ENCODE data around the gene AGGF1. TPM values are rescaled to one million over a fixed set of nuclear protein-coding genes. Genes with fewer than 3 reads are reported as not detected.
"Not testable (repeated sequence)": the region's sequence is repeated elsewhere in the genome, so short reads cannot be mapped to it uniquely, and the experiment has no call there.

AGGF1 gene
- total RNA-seq, 1 donor from 2014 or later, result 15.7 TPM

DNA sequence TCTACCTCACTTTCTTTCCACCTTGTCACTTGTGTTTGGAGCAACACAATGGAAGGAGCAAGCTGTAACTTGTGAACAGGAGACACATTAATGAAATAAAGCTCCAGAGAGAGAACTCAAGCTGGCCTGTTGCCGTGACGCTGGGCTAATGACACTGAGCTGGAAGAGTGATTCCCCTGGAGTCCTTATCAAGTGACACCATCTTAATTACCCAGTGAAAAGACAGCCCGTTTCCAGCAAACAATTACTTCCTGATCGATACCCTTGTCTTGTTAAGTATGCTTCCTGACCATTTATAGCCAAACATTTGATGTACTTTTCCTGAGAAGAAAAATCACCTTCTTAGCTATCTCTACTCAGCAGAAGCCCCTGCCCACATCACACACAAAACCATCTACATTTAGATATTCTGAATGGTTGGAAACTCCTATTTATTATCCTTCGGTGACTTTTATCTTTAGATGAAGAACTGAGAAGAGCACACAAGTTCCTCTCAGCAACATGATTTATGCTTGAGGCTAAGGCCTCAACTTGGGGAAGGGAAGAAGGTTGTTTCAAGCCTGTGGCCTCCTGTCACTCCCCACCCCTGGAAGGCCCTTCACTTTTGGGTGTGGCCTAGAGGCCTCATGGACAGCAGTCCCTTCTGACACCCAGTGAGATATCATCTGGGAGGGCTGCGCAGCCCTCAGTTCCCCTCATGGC lies 43.2 kb upstream of the AGGF1 start:
- Mint-ChIP-seq H3K36me3 (ENCODE audit: unreplicated experiment) (no peaks in the 10 kb centered on the region), H3K4me1 (ENCODE audit: low read depth, unreplicated experiment) (peaks cover 9% of the 10 kb centered on the region), H3K4me3 (ENCODE audit: unreplicated experiment) (no peak overlapping the region), H3K27ac (ENCODE audit: unreplicated experiment) (peak overlapping the region; percentile 37), H3K9me3 (ENCODE audit: unreplicated experiment) (peaks cover 9% of the 10 kb centered on the region), H3K27me3 (ENCODE audit: unreplicated experiment) (no peaks in the 10 kb centered on the region)
- DNase-seq, result peak; percentile 35
- TF ChIP-seq, protein P1, sequence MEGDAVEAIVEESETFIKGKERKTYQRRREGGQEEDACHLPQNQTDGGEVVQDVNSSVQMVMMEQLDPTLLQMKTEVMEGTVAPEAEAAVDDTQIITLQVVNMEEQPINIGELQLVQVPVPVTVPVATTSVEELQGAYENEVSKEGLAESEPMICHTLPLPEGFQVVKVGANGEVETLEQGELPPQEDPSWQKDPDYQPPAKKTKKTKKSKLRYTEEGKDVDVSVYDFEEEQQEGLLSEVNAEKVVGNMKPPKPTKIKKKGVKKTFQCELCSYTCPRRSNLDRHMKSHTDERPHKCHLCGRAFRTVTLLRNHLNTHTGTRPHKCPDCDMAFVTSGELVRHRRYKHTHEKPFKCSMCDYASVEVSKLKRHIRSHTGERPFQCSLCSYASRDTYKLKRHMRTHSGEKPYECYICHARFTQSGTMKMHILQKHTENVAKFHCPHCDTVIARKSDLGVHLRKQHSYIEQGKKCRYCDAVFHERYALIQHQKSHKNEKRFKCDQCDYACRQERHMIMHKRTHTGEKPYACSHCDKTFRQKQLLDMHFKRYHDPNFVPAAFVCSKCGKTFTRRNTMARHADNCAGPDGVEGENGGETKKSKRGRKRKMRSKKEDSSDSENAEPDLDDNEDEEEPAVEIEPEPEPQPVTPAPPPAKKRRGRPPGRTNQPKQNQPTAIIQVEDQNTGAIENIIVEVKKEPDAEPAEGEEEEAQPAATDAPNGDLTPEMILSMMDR (IDR thresholded peaks at IDR 0.05; ENCODE audit: partially characterized antibody, unreplicated experiment), result no peak

DNA sequence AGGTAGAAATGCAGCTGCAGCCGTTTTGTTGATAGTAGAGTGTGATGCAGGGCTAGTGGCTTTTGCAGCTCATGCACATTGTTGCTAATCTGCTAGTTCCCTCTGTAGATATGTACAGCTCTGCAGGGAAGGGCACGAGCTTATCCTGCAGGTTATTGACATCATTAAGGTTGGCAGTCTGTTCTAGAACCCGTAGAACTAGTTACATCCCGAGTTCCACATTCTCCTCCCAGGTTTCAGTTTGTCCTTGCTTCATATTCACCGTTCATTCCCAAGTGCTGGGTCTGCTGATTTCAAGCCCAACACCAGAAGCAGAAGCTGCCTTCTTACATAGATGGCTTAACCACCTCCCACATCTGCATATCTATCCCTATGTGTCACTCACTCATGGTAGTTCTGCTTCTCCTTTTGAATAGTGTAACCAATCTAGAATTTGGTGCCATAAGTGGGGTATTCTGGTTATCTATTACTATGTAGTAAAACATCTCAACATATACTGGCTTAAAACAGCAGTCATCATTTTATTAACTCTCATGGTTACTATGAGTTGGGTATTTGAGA lies 39.2 kb upstream of the AGGF1 start:
- Mint-ChIP-seq H3K9me3 (ENCODE audit: unreplicated experiment) (peaks cover 6% of the 10 kb centered on the region), H3K27ac (ENCODE audit: unreplicated experiment) (no peak overlapping the region), H3K4me1 (ENCODE audit: low read depth, unreplicated experiment) (peaks cover 9% of the 10 kb centered on the region), H3K36me3 (ENCODE audit: unreplicated experiment) (no peaks in the 10 kb centered on the region), H3K4me3 (ENCODE audit: unreplicated experiment) (no peak overlapping the region), H3K27me3 (ENCODE audit: unreplicated experiment) (no peaks in the 10 kb centered on the region)
- no peak for DNase-seq
- TF ChIP-seq, protein P1 (IDR thresholded peaks at IDR 0.05; ENCODE audit: partially characterized antibody, unreplicated experiment), result no peak

DNA sequence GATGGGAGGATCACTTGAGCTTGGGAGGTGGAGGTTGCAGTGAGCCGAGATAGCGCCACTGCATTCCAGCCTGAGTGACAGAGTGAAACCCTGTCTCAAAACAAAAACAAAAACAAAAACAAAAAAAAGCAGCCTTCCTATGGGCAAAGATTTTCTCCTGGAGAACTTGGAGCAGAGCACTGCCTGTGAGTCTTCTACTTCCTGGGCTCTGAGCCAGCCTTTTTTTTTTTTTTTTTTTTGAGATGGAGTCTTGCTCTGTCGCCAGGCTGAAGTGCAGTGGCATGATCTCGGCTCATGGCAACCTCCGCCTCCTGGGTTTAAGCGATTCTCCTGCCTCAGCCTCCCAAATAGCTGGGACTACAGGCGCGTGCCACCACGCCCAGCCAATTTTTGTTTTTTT lies 36.8 kb upstream of the AGGF1 start:
- H3K27me3 Mint-ChIP-seq (ENCODE audit: unreplicated experiment); H3K4me1 Mint-ChIP-seq (ENCODE audit: low read depth, unreplicated experiment); H3K4me3 Mint-ChIP-seq (ENCODE audit: unreplicated experiment): not testable (repeated sequence)

DNA sequence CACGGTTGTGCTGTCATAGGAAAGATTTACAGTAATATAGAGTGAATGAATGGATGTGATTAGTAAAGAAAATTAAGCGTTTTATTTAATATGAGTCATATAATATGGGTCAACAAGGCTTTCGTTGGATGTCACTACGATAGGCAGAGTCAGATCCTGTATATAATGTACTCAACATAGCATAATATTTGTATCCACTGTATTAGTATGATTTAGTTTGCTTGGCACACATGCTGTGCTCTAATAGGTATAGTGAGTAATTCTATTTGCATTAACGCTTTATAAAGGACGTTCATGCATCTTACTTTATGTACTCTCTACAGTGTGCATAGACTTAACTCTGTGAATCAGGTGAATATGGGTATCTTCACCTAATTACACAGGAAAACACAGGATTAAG lies 35.9 kb upstream of the AGGF1 start:
- Mint-ChIP-seq H3K27ac (ENCODE audit: unreplicated experiment) (no peak overlapping the region), H3K4me3 (ENCODE audit: unreplicated experiment) (no peak overlapping the region), H3K36me3 (ENCODE audit: unreplicated experiment) (no peaks in the 10 kb centered on the region), H3K9me3 (ENCODE audit: unreplicated experiment) (peaks cover 2% of the 10 kb centered on the region), H3K4me1 (ENCODE audit: low read depth, unreplicated experiment) (no peaks in the 10 kb centered on the region), H3K27me3 (ENCODE audit: unreplicated experiment) (no peaks in the 10 kb centered on the region)
- DNase-seq, result no peak
- TF ChIP-seq, protein P1 (IDR thresholded peaks at IDR 0.05; ENCODE audit: partially characterized antibody, unreplicated experiment), result no peak

More for the DNA sequence above, 36.8 kb upstream of the AGGF1 start:
- not testable (repeated sequence) for H3K9me3 Mint-ChIP-seq (ENCODE audit: unreplicated experiment); H3K36me3 Mint-ChIP-seq (ENCODE audit: unreplicated experiment); H3K27ac Mint-ChIP-seq (ENCODE audit: unreplicated experiment); DNase-seq

DNA sequence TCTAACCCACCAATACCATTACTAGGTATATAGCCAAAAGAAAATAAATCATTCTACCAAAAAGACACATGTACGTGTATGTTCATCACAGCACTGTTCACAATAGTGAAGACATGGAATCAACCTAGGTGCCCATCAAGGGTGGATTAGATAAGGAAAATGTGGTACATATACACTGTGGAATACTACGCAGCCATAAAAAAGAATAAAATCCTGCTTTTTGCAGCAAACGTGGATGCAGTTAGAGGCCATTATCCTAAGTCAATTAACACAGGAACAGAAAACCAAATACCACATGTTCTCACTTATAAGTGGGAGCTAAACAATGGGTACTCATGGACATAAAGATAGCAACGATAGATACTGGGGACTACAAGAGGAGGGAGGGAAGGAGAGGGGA lies 32.0 kb upstream of the AGGF1 start:
- not testable (repeated sequence) for DNase-seq; H3K27me3 Mint-ChIP-seq (ENCODE audit: unreplicated experiment); H3K36me3 Mint-ChIP-seq (ENCODE audit: unreplicated experiment); H3K27ac Mint-ChIP-seq (ENCODE audit: unreplicated experiment); H3K4me1 Mint-ChIP-seq (ENCODE audit: low read depth, unreplicated experiment); H3K9me3 Mint-ChIP-seq (ENCODE audit: unreplicated experiment); H3K4me3 Mint-ChIP-seq (ENCODE audit: unreplicated experiment)

DNA sequence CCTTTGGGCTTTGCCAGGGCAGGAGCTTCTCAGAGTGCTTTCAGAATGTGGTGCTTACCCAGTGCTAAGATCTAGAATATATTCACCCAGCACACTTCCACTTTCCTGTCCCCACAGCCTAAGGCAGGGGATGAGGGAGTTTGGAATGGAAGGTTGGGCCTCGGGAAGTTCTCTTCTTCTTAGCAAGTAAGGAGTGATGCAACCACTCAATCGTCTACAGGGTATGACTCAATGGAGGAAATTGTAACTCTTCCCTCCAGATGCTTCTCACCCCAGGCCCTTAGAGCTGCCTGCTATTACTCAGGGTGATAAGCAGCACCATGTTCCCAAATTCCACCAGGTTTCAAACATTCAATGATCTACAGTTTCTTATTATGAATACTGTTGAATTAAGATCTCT lies 30.8 kb upstream of the AGGF1 start:
- DNase-seq, result no peak
- Mint-ChIP-seq H3K27ac (ENCODE audit: unreplicated experiment) (no peak overlapping the region), H3K9me3 (ENCODE audit: unreplicated experiment) (no peaks in the 10 kb centered on the region), H3K27me3 (ENCODE audit: unreplicated experiment) (no peaks in the 10 kb centered on the region), H3K36me3 (ENCODE audit: unreplicated experiment) (no peaks in the 10 kb centered on the region), H3K4me3 (ENCODE audit: unreplicated experiment) (no peak overlapping the region), H3K4me1 (ENCODE audit: low read depth, unreplicated experiment) (no peaks in the 10 kb centered on the region)
- TF ChIP-seq, protein P1 (IDR thresholded peaks at IDR 0.05; ENCODE audit: partially characterized antibody, unreplicated experiment), result no peak

All from glutamatergic neuron (in vitro differentiated cells).